ENCODE data around the gene CDH13. TPM values are rescaled to one million over a fixed set of nuclear protein-coding genes. Genes with fewer than 3 reads are reported as not detected.

Gene CDH13
- total RNA-seq, 2 experiments from 2014 or later = not detected

DNA sequence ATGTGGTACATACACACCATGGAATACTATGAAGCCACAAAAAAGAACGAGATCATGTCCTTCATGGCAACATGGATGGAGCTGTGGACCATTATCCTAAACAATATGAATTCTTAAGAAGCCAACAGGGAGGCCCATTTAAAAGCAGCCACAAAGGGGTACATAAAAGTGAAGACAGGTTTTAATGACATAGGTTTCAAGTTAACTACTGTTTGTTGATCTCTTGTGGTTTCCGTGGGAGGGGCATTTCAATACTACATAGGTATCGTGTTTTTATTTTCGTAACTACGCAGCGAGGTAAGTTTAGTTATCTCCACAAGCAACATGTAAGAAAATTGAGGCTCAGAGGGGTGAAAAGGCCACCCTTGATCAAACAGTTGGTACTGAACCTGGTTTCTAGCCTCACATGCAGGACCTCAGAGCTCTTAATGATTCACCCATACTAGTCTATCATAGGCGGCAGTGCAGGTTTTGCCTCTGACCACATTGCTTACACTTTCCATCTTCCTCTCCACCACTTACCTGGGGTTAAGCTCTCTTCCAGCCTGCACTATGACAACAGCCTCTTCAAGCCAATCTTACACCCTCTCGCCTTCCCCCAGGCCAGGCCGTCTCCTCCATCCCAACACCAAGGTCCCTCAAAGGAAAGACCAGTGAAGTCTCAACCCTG is 646.9 kb downstream of the CDH13 start:
- CTCF ChIA-PET = no interaction called here
- Mint-ChIP-seq H3K27ac (no peak overlapping the region), H3K4me3 (no peak overlapping the region), H3K4me1 (no peaks in the 10 kb centered on the region), H3K27me3 (no peaks in the 10 kb centered on the region), H3K36me3 (no peaks in the 10 kb centered on the region), H3K9me3 (ENCODE audit: low read depth) (no peaks in the 10 kb centered on the region)
- ATAC-seq = no peak
- DNase-seq = no peak

- no peaks in the 10 kb centered on the region for H3K4me1 Mint-ChIP-seq
- no peak for DNase-seq
- no peaks in the 10 kb centered on the region for H3K36me3 Mint-ChIP-seq
- CTCF ChIA-PET = no interaction called here
- ATAC-seq = no peak
- H3K4me3 Mint-ChIP-seq = no peak overlapping the region
- H3K27ac Mint-ChIP-seq = no peak overlapping the region
- H3K9me3 Mint-ChIP-seq (ENCODE audit: low read depth) = no peaks in the 10 kb centered on the region
- no peaks in the 10 kb centered on the region for H3K27me3 Mint-ChIP-seq
Measured at GRCh38 chr16:83279251-83279650, 652.5 kb downstream of the CDH13 start.

DNA sequence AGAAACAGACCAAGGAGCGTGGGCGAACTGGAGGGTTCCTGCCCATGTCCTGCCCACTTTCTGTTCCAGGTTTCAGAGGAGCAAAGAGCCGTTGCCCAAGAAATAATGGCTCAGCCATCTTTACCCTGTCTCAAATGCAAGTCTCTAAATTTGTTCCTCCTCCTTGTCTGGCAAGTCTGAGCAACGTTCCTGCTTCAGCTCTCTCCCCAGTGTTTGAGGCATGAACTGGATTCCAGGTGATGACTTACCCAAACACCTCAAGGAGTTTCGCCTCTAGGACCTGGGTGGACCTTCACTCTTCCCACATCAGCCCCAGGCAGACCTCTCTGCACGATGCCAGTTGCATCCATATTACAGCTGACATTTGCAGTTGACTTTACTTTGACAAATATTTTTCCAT is 659.2 kb downstream of the CDH13 start:
- Mint-ChIP-seq H3K36me3 (no peaks in the 10 kb centered on the region), H3K4me3 (no peak overlapping the region), H3K9me3 (ENCODE audit: low read depth) (no peaks in the 10 kb centered on the region), H3K4me1 (no peaks in the 10 kb centered on the region), H3K27me3 (no peaks in the 10 kb centered on the region), H3K27ac (no peak overlapping the region)
- DNase-seq (no peak), ATAC-seq (no peak)
- CTCF ChIA-PET = no interaction called here

GRCh38 chr16:83296505-83296904 is 669.7 kb downstream of the CDH13 start:
- Mint-ChIP-seq H3K4me1 (no peaks in the 10 kb centered on the region), H3K27ac (no peak overlapping the region)

DNA sequence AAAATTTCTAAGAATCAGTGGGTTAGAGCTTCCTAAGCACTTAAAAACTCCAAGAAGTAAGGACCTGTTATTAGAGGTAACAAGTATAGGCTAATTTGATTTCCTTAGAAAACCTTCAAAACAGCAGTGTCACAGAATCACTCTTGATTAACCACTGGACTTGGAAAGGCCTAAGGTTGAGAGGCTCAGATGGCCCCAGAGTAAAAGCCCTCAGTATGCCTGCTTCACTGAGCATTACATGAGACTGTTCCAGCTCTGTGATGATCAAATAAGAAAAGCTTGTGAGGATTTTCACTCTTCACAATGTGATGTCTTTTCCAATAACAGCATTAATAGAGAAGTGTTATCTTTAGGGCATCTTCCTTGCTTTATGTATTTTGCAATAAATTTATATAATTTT is 671.8 kb downstream of the CDH13 start:
- Mint-ChIP-seq H3K4me1 (no peaks in the 10 kb centered on the region), H3K9me3 (ENCODE audit: low read depth) (no peaks in the 10 kb centered on the region), H3K27me3 (no peaks in the 10 kb centered on the region), H3K4me3 (no peak overlapping the region), H3K27ac (no peak overlapping the region), H3K36me3 (no peaks in the 10 kb centered on the region)
- CTCF ChIA-PET = no interaction called here
- DNase-seq (no peak), ATAC-seq (no peak)

More at GRCh38 chr16:83296505-83296904, 669.7 kb downstream of the CDH13 start:
- Mint-ChIP-seq H3K4me3 (no peak overlapping the region), H3K36me3 (no peaks in the 10 kb centered on the region), H3K9me3 (ENCODE audit: low read depth) (no peaks in the 10 kb centered on the region), H3K27me3 (no peaks in the 10 kb centered on the region)
- ATAC-seq (no peak), DNase-seq (no peak)
- CTCF ChIA-PET = no interaction called here

DNA sequence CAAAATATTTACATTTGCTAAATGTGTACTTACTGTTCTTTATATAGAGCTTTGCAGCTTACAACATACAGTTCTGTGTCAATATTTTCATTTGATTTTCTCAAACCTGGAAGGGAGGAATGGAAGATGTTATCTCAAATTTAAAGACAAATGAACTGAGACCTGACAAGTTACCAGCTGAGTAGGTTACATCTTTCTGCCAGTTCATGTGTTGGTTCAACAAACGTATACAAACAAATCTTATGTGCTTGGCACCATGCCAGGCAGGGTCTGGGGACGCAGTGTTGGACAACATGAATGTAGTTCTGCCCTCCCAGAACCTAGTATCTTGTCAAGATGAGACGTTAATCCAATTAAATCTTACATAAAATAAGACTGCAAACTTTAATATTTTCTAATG is 673.6 kb downstream of the CDH13 start:
- no peak for DNase-seq
- no peak overlapping the region for H3K4me3 Mint-ChIP-seq
- no peaks in the 10 kb centered on the region for H3K9me3 Mint-ChIP-seq (ENCODE audit: low read depth)
- no peaks in the 10 kb centered on the region for H3K27me3 Mint-ChIP-seq
- no peak overlapping the region for H3K27ac Mint-ChIP-seq
- H3K4me1 Mint-ChIP-seq = no peaks in the 10 kb centered on the region
- H3K36me3 Mint-ChIP-seq = no peaks in the 10 kb centered on the region
- CTCF ChIA-PET = no interaction called here
- ATAC-seq = no peak

- Mint-ChIP-seq H3K9me3 (ENCODE audit: low read depth) (no peaks in the 10 kb centered on the region), H3K4me1 (no peaks in the 10 kb centered on the region), H3K27me3 (no peaks in the 10 kb centered on the region), H3K36me3 (no peaks in the 10 kb centered on the region), H3K4me3 (no peak overlapping the region), H3K27ac (no peak overlapping the region)
- CTCF ChIA-PET = no interaction called here
- DNase-seq (no peak), ATAC-seq (no peak)
Measured at GRCh38 chr16:83301971-83302370, 675.2 kb downstream of the CDH13 start.

DNA sequence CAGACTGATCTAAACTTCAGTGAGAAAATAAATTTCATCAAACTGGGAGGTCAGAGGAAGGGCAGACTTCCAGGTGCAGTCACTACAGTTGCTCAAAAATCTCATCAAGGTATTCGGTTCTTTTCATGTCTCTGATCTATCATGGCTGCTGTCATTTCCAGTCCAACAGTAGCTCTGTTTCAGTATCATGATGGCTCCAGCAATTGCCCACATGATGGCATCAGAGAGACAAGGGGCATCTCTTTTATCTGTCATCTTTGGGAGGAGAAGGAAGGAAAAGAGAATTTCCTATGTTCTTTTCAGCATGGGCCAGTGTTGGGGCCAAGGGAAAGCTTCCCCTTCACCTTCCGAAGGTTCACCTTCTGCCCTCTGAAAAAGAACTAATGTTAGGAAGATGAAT is 676.1 kb downstream of the CDH13 start:
- H3K36me3 Mint-ChIP-seq = no peaks in the 10 kb centered on the region
- H3K4me1 Mint-ChIP-seq = no peaks in the 10 kb centered on the region
- no peak overlapping the region for H3K4me3 Mint-ChIP-seq
- no peaks in the 10 kb centered on the region for H3K27me3 Mint-ChIP-seq
- CTCF ChIA-PET = no interaction called here
- no peak overlapping the region for H3K27ac Mint-ChIP-seq
- H3K9me3 Mint-ChIP-seq (ENCODE audit: low read depth) = no peaks in the 10 kb centered on the region
- no peak for DNase-seq
- ATAC-seq = no peak

DNA sequence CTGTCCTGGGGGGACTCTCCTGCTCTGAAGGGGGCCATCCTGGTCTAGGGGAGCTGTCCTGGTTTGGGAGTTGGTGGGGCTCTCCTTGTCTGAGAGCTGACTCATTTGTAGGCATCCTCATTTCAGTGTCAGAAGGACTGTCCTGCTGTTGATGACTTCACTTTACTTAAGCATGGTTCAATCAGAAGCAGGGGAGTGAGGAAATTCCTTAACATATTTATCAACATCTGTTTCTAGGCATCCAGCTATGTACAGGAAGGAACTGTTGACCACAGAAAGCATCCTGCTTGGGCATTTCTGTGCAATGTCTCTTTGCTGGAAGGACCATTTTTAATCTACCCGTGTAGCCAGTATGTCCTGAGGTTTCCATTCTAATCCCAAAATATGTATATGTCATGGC is 678.3 kb downstream of the CDH13 start:
- Mint-ChIP-seq H3K27ac (no peak overlapping the region), H3K36me3 (no peaks in the 10 kb centered on the region), H3K4me1 (no peaks in the 10 kb centered on the region), H3K4me3 (no peak overlapping the region), H3K9me3 (ENCODE audit: low read depth) (no peaks in the 10 kb centered on the region), H3K27me3 (no peaks in the 10 kb centered on the region)
- DNase-seq (no peak), ATAC-seq (no peak)
- CTCF ChIA-PET = no interaction called here

DNA sequence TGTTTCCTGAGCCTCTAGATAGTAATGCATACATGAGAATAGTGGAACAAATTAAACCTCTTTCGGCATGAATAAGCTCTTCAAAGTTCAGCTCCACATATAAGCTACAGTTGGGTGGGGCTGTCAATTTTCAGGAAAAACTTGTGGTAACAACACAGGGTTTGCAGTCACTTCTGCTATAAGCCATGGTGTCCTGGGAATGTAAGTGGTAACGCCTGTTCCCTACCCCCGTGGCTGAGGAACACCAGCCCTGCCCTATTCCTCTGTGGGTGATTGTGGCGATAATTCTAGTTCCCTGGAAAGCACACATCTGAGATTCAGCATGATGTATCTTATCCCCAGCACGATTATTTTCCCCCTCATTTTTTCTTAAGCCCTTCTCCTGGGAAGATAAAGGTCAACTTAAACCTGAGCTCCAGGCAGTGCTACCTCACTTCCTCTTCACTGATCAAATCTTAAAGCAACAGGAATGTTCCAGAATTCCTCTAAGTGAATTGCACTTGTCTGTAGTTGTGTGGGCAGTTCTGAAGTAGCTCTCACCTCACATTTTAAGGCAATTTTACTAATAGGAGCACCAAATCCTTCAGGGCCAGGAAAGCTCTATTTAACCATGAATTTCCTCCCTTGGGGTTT is 680.3 kb downstream of the CDH13 start:
- no peaks in the 10 kb centered on the region for H3K27me3 Mint-ChIP-seq
- CTCF ChIA-PET = no interaction called here
- no peak overlapping the region for H3K4me3 Mint-ChIP-seq

GRCh38 chr16:83307594-83307992 is 680.8 kb downstream of the CDH13 start:
- no peaks in the 10 kb centered on the region for H3K27me3 Mint-ChIP-seq
- H3K4me3 Mint-ChIP-seq = no peak overlapping the region
- no peaks in the 10 kb centered on the region for H3K36me3 Mint-ChIP-seq
- no peak for ATAC-seq
- CTCF ChIA-PET = no interaction called here
- H3K27ac Mint-ChIP-seq = no peak overlapping the region
- H3K9me3 Mint-ChIP-seq (ENCODE audit: low read depth) = no peaks in the 10 kb centered on the region
- DNase-seq = no peak
- H3K4me1 Mint-ChIP-seq = no peaks in the 10 kb centered on the region

More for the DNA sequence above, 680.3 kb downstream of the CDH13 start:
- Mint-ChIP-seq H3K27ac (no peak overlapping the region), H3K4me1 (no peaks in the 10 kb centered on the region), H3K9me3 (ENCODE audit: low read depth) (no peaks in the 10 kb centered on the region), H3K36me3 (no peaks in the 10 kb centered on the region)
- DNase-seq (no peak), ATAC-seq (no peak)

DNA sequence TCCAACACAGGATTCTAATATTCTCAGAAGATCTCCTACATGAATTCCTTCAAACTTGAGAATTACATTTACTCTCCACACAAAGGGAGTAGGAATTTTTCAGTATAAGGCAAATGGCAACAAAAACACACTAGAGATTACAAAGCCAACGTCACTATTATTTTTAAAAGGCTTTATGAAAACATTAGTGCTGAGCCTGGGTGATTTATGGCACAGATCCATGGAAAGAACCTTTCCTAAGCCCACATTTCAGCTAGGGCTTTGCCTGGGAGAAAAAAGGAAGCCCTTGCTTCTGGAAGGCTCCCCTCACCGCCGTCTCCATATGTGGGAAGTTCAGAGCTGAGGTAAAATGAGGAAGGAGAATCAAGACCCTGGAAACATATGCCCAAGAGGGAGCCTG is 681.6 kb downstream of the CDH13 start:
- no peaks in the 10 kb centered on the region for H3K36me3 Mint-ChIP-seq
- H3K27ac Mint-ChIP-seq = no peak overlapping the region
- DNase-seq (no peak), ATAC-seq (no peak)
- no peak overlapping the region for H3K4me3 Mint-ChIP-seq
- H3K9me3 Mint-ChIP-seq (ENCODE audit: low read depth) = no peaks in the 10 kb centered on the region
- CTCF ChIA-PET = no interaction called here
- H3K27me3 Mint-ChIP-seq = no peaks in the 10 kb centered on the region
- no peaks in the 10 kb centered on the region for H3K4me1 Mint-ChIP-seq

DNA sequence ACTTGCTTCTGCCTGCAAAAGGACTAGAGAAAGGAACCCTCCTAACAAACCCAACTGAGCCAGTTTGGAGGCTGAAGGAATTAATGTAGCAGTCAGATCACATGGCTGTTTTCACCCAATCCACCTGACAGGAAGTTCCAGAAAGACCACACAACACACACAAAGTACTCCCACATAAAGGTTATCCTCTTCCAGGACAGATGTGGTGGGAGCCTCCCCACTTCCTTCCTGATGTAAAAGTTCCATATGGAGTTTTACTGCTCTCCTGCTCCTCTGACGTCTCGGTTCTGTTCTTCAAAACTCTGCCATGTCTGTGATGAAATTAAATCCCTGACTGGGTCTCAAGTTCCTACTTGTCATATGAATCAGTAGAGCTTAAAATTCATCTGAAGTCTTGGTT is 684.0 kb downstream of the CDH13 start:
- Mint-ChIP-seq H3K27ac (no peak overlapping the region), H3K27me3 (no peaks in the 10 kb centered on the region), H3K9me3 (ENCODE audit: low read depth) (peaks cover under 1% of the 10 kb centered on the region), H3K4me3 (no peak overlapping the region), H3K4me1 (no peaks in the 10 kb centered on the region), H3K36me3 (no peaks in the 10 kb centered on the region)
- ATAC-seq (no peak), DNase-seq (no peak)
- CTCF ChIA-PET = no interaction called here

DNA sequence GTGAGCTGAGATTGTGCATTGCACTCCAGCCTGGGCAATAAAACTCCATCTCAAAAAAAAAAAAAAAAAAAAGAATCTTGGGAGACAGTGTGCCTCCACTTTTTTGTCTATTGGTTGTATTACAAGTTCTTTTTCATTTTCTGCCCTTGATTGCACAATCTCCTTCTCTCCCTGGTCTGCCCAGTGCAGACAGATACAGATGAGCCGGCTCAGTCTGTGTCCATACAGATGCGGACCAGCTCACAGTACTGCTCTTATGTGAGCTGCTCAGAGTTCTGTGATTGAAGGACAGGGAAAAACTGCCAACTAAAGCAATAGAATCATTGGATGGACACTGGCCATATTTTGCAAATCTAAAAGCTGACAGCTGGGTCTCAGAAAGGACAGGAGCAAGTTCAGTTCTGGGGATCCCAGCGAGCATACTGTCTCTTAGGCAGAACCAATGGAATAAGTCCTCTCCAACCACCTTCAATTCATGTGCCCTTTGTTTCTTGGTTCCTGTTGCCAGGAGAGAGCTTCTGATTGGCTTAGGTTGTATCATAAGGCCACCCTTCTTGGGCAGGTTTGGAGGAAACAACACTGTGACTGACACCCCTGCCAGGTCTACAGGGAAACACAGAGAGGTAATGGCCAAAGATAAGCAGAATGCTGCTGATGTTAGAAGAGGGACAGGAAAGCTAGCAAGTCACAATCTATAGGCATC is 685.4 kb downstream of the CDH13 start:
- Mint-ChIP-seq H3K9me3 (ENCODE audit: low read depth) (peaks cover 4% of the 10 kb centered on the region), H3K36me3 (no peaks in the 10 kb centered on the region), H3K4me1 (no peaks in the 10 kb centered on the region), H3K4me3 (no peak overlapping the region), H3K27me3 (no peaks in the 10 kb centered on the region), H3K27ac (no peak overlapping the region)
- CTCF ChIA-PET = no interaction called here
- ATAC-seq (no peak), DNase-seq (no peak)

Data from activated CD8-positive, alpha-beta memory T cell treated with anti-CD3 and anti-CD28 coated beads, Interleukin-2, amount 10 ng/mL, durations not matched to agents 7 days and 5 days (primary cell).